Fibroblast of the aortic adventitia (primary cell): Measurements from ENCODE around the gene DNAJA3. TPM values are rescaled to one million over a fixed set of nuclear protein-coding genes. Genes with fewer than 3 reads are reported as not detected.
A peak's percentile ranks its signal among the peaks of the same experiment; 100 is the strongest.

Source experiments
- DNase-seq: peaks from one replicate; pipeline ENCODE4 v3.0.0-alpha.2; 2010; ENCODE audit warnings: low read depth
- H3K4me3 ChIP-seq: 2 replicates; pipeline ENCODE4 v1.5.1; 2011; ENCODE audit warnings: low read depth, mild to moderate bottlenecking, control low read depth, low read length, moderate library complexity
- total RNA-seq: library from RNA; depleted of rRNA; stranded (reverse); fragments of >200 nt; gene quantifications from 2 replicates; pipeline ENCODE4 v1.2.3, GENCODE V29; 2012; ENCODE audit warnings: low replicate concordance
- TF ChIP-seq, protein P1 (sequence below): IDR thresholded peaks from 2 replicates; pipeline ENCODE4 v1.5.1; 2011; ENCODE audit warnings: mild to moderate bottlenecking, low read length, control low read depth, inconsistent platforms; ENCODE audit not compliant: insufficient read depth

The DNAJA3 gene
- total RNA-seq, 1 donor, result 44.0 TPM

- TF ChIP-seq, protein P1, sequence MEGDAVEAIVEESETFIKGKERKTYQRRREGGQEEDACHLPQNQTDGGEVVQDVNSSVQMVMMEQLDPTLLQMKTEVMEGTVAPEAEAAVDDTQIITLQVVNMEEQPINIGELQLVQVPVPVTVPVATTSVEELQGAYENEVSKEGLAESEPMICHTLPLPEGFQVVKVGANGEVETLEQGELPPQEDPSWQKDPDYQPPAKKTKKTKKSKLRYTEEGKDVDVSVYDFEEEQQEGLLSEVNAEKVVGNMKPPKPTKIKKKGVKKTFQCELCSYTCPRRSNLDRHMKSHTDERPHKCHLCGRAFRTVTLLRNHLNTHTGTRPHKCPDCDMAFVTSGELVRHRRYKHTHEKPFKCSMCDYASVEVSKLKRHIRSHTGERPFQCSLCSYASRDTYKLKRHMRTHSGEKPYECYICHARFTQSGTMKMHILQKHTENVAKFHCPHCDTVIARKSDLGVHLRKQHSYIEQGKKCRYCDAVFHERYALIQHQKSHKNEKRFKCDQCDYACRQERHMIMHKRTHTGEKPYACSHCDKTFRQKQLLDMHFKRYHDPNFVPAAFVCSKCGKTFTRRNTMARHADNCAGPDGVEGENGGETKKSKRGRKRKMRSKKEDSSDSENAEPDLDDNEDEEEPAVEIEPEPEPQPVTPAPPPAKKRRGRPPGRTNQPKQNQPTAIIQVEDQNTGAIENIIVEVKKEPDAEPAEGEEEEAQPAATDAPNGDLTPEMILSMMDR, result no peak
- H3K4me3 ChIP-seq, result no peak overlapping the region
- DNase-seq, result no peak
These were observed 55.9 kb downstream of the DNAJA3 start for GRCh38 chr16:4481526-4481925.

GRCh38 chr16:4481963-4482362 lies 56.3 kb downstream of the DNAJA3 start:
- no peak overlapping the region for H3K4me3 ChIP-seq
- TF ChIP-seq, protein P1, result no peak
- DNase-seq, result no peak

GRCh38 chr16:4486126-4486893 lies 60.6 kb downstream of the DNAJA3 start:
- TF ChIP-seq, protein P1, result no peak
- H3K4me3 ChIP-seq, result no peak overlapping the region
- no peak for DNase-seq

GRCh38 chr16:4487955-4488498 lies 62.4 kb downstream of the DNAJA3 start:
- DNase-seq, result peak; percentile 86
- TF ChIP-seq, protein P1, result no peak
- H3K4me3 ChIP-seq, result no peak overlapping the region

DNA sequence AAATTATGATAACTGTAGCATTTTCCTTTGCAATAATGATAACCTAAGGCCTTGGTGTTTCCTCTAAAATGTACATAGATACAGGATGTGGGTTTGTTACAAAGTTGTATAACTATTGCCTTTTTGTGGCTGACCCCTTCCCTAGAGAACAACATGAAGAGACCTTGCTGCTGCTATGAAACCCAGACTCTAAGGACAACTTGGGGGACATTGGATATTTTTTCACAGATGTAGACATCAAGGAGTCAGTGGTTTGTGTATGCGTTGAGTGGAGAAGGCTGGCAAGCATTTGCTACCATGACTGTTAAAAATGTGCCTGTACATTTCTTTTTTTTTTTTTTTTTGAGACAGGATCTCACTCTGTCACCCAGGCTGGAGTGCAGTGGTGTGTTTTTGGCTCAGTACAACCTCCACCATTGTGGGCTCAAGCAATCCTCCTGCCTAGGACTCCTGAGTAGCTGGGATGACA lies 62.9 kb downstream of the DNAJA3 start:
- peak; percentile 21 for DNase-seq
- TF ChIP-seq, protein P1, result no peak
- no peak overlapping the region for H3K4me3 ChIP-seq

DNA sequence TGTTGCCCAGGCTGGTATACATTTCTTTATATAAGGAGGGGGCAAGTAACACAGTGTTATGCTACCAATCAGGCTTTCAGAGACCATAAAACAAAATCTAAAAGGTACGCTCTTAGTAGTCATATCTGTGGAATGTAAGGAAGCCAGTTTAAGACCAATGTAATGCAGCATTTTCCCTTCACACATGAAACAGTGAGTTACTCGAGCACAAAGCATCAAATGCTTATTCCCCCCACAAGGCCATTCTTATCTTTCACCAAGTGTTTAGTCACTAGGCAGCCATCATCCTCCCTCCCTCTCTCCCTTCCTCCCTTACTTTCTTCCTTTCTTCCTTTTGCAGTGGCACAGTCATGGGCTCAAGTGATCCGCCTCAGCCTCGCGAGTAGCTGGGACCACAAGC lies 63.4 kb downstream of the DNAJA3 start:
- peak; percentile 88 for DNase-seq
- H3K4me3 ChIP-seq, result no peak overlapping the region
- TF ChIP-seq, protein P1, result no peak
